Ovary (tissue), 9 donors: ENCODE data around the gene BID. TPM values are rescaled to one million over a fixed set of nuclear protein-coding genes. Genes with fewer than 3 reads are reported as not detected.

Source experiments
- DNase-seq, 5 donors: peaks; one replicate each; pipeline ENCODE4 v3.0.0-alpha.2; 2019 to 2020
- H3K27ac ChIP-seq, 2 donors: fragments of 200-600 bp; one replicate each; pipeline versions ENCODE4 v1.5.1 to v1.8.0; 2019 to 2022
- H3K27me3 ChIP-seq: fragments of 200-600 bp; one replicate; pipeline ENCODE4 v1.8.0; 2022
- H3K36me3 ChIP-seq: fragments of 200-600 bp; sonication (generic); one replicate; pipeline ENCODE4 v1.5.1; 2019
- H3K4me1 ChIP-seq: one replicate; pipeline ENCODE4 v1.8.1; 2013; ENCODE audit warnings: mild to moderate bottlenecking, moderate library complexity; ENCODE audit not compliant: insufficient read depth
- H3K4me3 ChIP-seq: fragments of 200-600 bp; sonication (generic); one replicate; pipeline ENCODE4 v1.5.1; 2017
- H3K9me3 ChIP-seq, 2 donors: fragments of 200-600 bp in 1 of 2; sonication (generic) in 1 of 2; one replicate each; pipeline versions ENCODE4 v1.5.1 to v1.8.1; 2013 to 2019; ENCODE audit warnings: mild to moderate bottlenecking in 1 of 2, moderate library complexity in 1 of 2
- EP300 ChIP-seq: sonication (generic); formaldehyde crosslinking; IDR thresholded peaks from one replicate; pipeline ENCODE4 v1.6.1; 2017; ENCODE audit warnings: antibody characterized with exemption
- POLR2A ChIP-seq: fragments of 450-650 bp; IDR thresholded peaks from one replicate; pipeline ENCODE4 v1.6.1; 2017; ENCODE audit warnings: antibody characterized with exemption, mild to moderate bottlenecking, moderate library complexity
- WGBS, 3 donors: extraction: QIAGEN DNeasy Blood & Tissue Kit in 1 of 3; methylation state at CpG; one replicate each; pipeline versions ENCODE4 v1.1.5 to v1.1.7; 2013 to 2017; 5-methylcytosine and 5-hydroxymethylcytosine counted together
- intact Hi-C, 4 donors: fragments of 100-400 bp; cut with DNase I; formaldehyde crosslinking; loops; one replicate each; pipeline versions ENCODE4 v1.11.0 to v1.15.1; 2022 to 2023
- polyA plus RNA-seq, 2 donors: library from polyadenylated mRNA; stranded (reverse); fragments of 200-250 nt in 1 of 2; fragments of 350-450 nt in 1 of 2; fragmentation: Illumina TruSeq in 1 of 2; extraction: RNeasy Lipid Tissue Mini Kit (QIAGEN cat#74804) in 1 of 2; gene quantifications; one replicate each; pipeline ENCODE4 v1.2.3, GENCODE V29; 2013 to 2014
- total RNA-seq, 7 donors: library from RNA; depleted of rRNA in 2 of 7; stranded (reverse); fragments of >200 nt in 2 of 7; fragmentation: NEBNext Ultra II Directional in 3 of 7; extraction: Animal tissue kit (Norgen Biotek cat#: 25700) in 3 of 7; gene quantifications; one replicate each; pipeline versions ENCODE4 v1.1.0 to v1.2.4, GENCODE V29; 2016 to 2023
- TF ChIP-seq, protein P1 (sequence below), 3 donors: fragments of 450-650 bp in 2 of 3; fragments of 200-600 bp in 1 of 3; IDR thresholded peaks; one replicate each; pipeline versions ENCODE4 v1.5.1 to v1.8.0; 2016 to 2022; ENCODE audit warnings: antibody characterized with exemption in 3 of 3, mild to moderate bottlenecking in 1 of 3
- donor health status: DM: no; HTN: no; CAD: no; lungs with moderate emphysema.
- donor health status: DM: no; HTN: no; CAD: no.
- donor health status: Bipolar disorder and iron deficiency.
- donor health status: DM: yes; HTN: yes; CAD: no.
- donor health status: DM: no; HTN: no; CAD: no.
- donor health status: DM: yes; HTN: yes; CAD: no.

The BID gene
- total and polyA plus RNA-seq, 9 donors: 3.2 to 13.8 (median 6.1) TPM

DNA sequence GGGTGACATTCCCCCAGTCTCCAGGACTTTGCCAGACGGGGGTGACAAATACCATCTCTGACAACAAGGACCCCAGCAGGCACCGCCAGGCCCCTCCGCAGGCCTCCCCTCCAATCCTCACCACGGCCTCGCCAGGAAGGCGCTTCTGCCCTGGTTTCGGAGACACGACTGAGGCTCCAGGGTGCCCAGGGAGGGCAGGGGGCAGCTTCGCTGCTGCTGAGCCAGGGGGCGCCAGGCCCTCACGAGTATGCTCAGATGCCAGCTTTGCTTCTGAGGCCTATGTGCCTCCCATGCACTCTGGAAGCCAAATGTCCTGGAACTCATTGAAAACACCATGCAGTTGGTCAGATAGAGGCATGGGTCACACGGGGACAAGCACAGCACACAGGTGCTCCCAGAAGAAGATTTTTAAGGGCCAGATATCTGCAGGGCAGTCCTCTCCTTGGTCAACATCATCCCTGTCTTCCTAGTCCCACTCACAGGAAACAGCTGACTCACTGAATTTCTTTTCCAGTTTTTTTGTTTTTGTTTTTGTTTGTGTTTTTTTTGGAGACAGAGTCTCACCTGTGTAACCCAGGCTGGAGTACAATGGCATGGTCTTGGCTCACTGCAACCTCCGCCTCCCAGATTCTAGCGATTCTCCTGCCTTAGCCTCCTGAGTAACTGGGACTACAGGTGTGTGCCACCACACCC is 19.9 kb downstream of the BID start:
- WGBS, 3 donors: 87 to 92% (median 89%) methylated on average over 9 to 14 of the region's 14 CpGs
- no peaks in the 10 kb centered on the region for H3K27me3 ChIP-seq
- H3K9me3 ChIP-seq: no peaks in the 10 kb centered on the region
- H3K4me1 ChIP-seq: no peaks in the 10 kb centered on the region
- TF ChIP-seq, protein P1, sequence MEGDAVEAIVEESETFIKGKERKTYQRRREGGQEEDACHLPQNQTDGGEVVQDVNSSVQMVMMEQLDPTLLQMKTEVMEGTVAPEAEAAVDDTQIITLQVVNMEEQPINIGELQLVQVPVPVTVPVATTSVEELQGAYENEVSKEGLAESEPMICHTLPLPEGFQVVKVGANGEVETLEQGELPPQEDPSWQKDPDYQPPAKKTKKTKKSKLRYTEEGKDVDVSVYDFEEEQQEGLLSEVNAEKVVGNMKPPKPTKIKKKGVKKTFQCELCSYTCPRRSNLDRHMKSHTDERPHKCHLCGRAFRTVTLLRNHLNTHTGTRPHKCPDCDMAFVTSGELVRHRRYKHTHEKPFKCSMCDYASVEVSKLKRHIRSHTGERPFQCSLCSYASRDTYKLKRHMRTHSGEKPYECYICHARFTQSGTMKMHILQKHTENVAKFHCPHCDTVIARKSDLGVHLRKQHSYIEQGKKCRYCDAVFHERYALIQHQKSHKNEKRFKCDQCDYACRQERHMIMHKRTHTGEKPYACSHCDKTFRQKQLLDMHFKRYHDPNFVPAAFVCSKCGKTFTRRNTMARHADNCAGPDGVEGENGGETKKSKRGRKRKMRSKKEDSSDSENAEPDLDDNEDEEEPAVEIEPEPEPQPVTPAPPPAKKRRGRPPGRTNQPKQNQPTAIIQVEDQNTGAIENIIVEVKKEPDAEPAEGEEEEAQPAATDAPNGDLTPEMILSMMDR (IDR thresholded peaks at IDR 0.05): no peak
- TF ChIP-seq EP300 (no peak), POLR2A (no peak)
- peak in 1 of 5 donors; percentile 25 for DNase-seq
- H3K4me3 ChIP-seq: no peak overlapping the region
- no peaks in the 10 kb centered on the region for H3K36me3 ChIP-seq
- intact Hi-C loops: no loop called here
- H3K27ac ChIP-seq: no peak overlapping the region

- no peaks in the 10 kb centered on the region for H3K4me1 ChIP-seq
- intact Hi-C loops: no loop called here
- WGBS, 3 donors: 87 to 91% (median 90%) methylated on average over 13 of the region's 13 CpGs
Observed at GRCh38 chr22:17753401-17753989, 20.8 kb downstream of the BID start.

DNA sequence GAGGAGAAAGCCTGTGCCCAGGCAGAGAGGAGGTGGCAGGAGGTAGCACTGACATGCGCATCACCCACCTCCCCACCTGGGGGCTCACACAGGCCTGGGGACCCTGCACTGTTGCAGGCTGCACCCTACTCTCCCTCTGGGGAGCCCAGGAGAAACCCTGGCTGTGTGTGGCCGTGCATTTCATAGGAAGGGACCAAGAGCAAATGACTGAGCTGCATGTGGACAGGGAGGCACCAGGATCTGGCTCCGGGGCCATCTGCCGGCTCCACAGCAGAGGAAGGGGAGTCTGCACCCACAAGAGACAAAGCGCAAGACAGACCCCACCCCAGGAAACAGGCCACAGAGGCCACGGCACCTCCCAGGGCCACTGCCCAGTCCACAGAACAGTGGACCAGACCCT is 22.7 kb downstream of the BID start:
- Histone ChIP-seq H3K9me3 (no peaks in the 10 kb centered on the region), H3K4me1 (no peaks in the 10 kb centered on the region), H3K27me3 (no peaks in the 10 kb centered on the region), H3K27ac (no peak overlapping the region), H3K36me3 (no peaks in the 10 kb centered on the region), H3K4me3 (no peak overlapping the region)
- WGBS, 3 donors: 82 to 85% (median 85%) methylated on average over 6 of the region's 6 CpGs
- no peak for DNase-seq
- TF ChIP-seq, protein P1 (IDR thresholded peaks at IDR 0.05): no peak
- no peak for TF ChIP-seq EP300
- TF ChIP-seq POLR2A: no peak
- intact Hi-C loops: no loop called here

More at GRCh38 chr22:17753401-17753989, 20.8 kb downstream of the BID start:
- peak in 1 of 5 donors; percentile 19 for DNase-seq
- Histone ChIP-seq H3K9me3 (no peaks in the 10 kb centered on the region), H3K27me3 (no peaks in the 10 kb centered on the region), H3K27ac (no peak overlapping the region), H3K4me3 (no peak overlapping the region), H3K36me3 (no peaks in the 10 kb centered on the region)
- no peak for TF ChIP-seq POLR2A
- TF ChIP-seq, protein P1 (IDR thresholded peaks at IDR 0.05): no peak
- no peak for TF ChIP-seq EP300

GRCh38 chr22:17749605-17750395 is 24.5 kb downstream of the BID start:
- no peaks in the 10 kb centered on the region for H3K9me3 ChIP-seq
- H3K4me3 ChIP-seq: no peak overlapping the region
- DNase-seq: no peak
- no peaks in the 10 kb centered on the region for H3K27me3 ChIP-seq
- no peak for TF ChIP-seq POLR2A
- TF ChIP-seq, protein P1 (IDR thresholded peaks at IDR 0.05): no peak
- TF ChIP-seq EP300: no peak
- H3K27ac ChIP-seq: no peak overlapping the region
- H3K36me3 ChIP-seq: no peaks in the 10 kb centered on the region
- 89 to 92% (median 90%) methylated on average over 35 of the region's 35 CpGs for WGBS, 3 donors
- intact Hi-C loops: no loop called here
- no peaks in the 10 kb centered on the region for H3K4me1 ChIP-seq
